Kidney capillary endothelial cell (primary cell): ENCODE data around the gene NT5DC2.
A peak's percentile ranks its signal among the peaks of the same experiment; 100 is the strongest.

ENCODE experiments used
- DNase-seq: peaks from one replicate; pipeline ENCODE4 v3.0.0-alpha.2; 2018; ENCODE audit warnings: low spot score

Gene NT5DC2

DNA sequence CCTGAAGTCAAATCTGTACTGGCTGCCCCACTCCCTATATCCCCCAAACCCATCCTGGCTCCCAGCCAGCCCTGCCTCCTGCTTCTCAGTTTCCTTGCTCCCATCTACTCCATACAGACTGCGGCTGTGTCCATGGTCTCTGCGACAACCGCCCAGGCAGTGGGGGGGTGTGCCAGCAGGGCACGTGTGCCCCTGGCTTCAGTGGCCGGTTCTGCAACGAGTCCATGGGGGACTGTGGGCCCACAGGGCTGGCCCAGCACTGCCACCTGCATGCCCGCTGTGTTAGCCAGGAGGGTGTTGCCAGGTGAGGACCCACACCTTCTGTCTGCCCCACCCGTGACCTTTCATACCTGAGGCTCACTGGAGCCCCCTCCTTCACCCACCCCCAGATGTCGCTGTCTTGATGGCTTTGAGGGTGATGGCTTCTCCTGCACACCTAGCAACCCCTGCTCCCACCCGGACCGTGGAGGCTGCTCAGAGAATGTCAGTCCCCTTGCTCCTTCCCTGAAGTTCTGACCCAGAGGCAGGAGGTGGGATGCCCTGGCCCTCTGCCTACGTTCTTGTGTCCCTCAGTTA lies 23.8 kb downstream of the NT5DC2 start:
- no peak for DNase-seq

DNA sequence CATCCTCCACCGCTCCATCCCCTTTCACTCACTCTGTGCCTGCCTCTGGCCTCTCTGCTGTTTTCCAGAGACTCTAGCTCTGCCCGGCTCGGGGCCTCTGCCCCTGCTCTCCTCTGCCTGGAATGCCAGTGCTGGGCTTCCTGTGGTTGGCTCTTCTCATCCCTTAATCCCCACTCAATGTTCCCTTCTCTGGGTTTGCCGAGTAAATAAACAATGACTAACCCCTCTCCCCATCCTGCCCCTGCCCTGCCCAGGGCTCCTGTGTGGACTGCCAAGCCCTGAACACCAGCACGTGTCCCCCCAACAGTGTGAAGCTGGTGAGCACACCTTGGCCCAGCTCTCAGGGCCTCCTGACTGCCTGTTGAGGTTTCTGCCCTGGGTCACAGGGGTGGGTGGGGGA lies 26.3 kb downstream of the NT5DC2 start:
- DNase-seq, result no peak

DNA sequence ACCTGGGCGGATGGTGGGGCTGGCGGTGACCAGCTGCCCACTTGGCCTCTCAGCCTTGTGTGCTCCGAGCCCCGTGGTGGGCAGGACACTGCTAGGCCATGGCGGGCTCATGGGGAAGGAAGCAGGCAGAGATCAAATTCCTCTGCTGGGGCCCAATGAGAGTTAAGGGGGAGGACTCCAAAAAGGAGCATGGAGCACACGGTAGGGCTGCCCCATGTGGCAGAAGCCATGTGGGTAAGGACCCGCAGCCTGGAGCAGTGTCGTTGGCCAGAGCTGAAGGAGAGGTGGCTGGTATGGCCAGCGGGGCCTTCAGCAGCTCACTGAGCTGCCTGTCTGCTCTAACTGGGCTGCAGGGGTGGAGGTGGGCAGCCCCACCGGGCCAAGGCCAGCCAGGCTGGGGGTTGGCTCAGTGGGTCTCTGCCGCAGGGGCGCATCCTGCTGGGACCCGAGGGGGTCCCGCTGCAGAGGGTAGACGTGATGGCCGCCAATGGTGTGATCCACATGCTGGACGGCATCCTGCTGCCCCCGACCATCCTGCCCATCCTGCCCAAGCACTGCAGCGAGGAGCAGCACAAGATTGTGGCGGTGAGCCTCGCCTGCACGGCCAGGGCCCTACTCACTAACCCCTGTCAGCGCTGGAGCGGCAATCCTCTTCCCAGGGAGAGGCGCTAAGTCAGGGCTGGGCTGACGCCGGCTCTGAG lies 27.2 kb downstream of the NT5DC2 start:
- DNase-seq, result no peak

DNA sequence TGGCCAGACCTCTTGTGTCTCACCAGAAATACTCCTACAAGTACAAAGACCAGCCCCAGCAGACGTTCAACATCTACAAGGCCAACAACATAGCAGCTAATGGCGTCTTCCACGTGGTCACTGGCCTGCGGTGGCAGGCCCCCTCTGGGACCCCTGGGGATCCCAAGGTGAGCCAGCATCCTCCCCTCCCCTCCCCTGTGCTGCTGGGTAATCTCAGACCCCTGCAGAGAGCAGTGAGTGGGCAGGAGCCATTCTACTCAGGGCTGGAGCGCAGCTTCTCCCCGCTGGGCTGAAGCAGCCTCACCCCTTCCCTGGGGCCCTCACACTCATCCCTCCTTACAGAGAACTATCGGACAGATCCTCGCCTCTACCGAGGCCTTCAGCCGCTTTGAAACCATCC lies 28.7 kb downstream of the NT5DC2 start:
- no peak for DNase-seq

DNA sequence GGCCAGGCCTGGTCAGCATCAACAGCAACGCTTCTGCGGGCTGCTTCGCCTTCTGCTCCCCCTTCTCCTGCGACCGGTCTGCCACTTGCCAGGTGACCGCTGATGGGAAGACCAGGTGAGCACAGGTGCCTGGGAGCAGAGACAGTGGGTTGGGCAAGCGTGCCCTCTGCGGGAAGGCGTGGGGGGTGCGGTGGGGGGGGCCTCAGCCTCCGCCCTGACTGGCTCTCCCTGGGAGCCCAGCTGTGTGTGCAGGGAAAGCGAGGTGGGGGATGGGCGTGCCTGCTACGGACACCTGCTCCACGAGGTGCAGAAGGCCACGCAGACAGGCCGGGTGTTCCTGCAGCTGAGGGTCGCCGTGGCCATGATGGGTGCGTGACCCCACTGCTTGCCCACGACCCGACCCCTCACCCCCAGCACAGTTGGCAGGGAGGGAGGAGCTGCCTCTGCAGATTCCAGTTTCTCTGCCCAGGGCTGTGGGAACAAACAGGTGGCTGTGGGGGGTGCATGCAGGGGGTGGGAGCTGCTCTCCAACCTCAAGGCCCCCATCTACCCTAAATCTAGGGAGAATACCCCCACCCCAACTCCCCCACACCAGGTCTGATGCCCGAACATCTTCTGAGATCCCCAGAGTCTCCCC lies 29.8 kb downstream of the NT5DC2 start:
- no peak for DNase-seq

DNA sequence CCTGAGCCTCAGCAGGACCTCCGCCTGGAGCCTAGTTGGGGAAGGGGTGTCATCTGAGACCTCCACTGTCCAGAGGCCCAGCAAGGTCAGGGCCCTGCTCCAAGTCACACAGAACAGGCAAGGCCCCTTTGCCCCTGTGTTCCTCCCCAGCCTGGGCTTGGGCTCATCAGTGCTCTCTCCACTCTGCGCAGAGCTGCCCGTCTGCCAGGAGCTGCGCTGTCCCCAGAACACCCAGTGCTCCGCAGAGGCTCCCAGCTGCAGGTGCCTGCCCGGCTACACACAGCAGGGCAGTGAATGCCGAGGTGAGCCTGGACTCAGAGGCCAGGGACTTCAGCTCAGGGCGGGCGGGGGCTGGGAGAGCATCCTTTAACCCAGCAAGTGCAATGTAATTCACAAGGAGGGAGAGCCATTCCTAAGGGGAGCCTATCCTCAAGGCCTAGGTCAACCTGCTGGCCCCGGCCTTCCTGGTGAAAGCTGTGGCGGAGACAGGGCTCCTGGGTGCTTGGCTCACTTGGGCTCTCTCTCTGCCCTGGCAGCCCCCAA lies 30.8 kb downstream of the NT5DC2 start:
- no peak for DNase-seq

DNA sequence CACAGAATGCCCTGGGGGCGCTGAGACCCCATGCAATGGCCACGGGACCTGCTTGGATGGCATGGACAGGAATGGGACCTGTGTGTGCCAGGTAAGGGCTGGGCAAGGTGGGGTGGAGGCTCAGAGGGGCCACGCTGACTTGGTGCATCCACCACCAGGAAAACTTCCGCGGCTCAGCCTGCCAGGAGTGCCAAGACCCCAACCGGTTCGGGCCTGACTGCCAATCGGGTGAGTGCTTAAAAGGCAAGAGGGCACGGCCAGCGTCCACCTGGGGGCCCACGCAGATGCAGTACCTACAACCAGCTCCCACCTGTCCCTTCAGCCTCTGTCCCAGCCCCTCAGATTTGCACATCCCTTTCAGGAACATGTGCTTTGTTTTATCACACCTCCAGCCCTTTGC lies 31.7 kb downstream of the NT5DC2 start:
- DNase-seq, result no peak

DNA sequence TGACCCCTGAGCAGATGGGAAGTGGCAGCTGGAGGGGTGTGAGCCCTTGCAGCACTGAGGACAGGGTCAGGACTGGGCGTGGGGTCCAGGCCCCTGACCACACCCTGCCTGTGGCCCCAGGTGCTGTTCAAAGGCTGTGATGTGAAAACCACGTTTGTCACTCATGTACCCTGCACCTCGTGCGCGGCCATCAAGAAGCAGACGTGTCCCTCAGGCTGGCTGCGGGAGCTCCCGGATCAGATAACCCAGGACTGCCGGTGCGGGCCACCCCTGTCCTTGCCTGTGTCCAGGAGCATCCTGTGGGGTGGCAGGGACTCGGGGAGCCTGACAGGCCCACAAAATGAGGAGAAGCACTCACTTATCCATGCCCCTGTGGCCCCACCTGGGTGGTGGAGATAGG lies 32.6 kb downstream of the NT5DC2 start:
- DNase-seq, result no peak

DNA sequence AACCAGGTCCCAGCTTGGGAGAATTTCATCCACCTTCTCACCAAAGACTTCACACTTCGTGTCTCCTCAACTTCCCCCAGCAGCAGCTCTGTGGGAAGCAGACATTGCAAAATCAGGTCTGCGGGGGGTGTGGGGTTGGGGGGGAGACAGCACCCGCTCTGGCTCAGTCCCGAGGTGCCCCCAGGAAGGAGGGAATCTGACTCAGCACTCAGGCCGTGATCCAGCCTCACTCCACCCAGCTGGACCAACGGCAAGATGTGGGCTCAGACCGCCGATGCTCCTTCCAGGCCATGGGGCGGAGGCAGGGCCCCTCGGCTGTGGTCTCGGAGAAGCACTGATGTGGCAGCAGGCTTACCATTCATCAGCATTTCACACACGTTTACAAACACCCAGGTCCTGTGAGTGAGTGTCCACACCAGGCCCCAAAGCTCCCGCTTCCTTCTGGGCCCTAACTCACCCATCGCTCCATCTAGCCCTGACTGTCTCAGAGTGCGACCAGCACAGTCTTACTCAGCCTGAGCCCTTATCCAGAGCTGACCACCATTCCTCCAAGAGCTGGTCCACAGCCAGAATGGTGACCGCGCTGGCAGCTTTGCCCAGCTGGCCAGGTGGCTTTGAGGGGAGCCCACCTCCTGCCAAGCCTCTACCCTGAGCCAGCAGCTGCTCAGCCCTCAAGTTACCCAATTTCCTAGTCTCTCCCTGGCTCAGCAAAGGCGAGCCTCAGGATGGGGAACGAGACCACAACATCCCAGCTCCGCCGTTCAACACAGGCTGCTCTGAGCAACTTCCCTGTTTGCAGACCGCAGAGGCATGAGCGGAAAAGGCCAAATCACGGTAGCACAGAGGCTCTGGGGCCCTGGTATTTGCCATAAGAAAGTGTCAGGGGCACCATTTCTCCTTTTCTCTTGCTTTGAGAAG lies 35.3 kb downstream of the NT5DC2 start:
- no peak for DNase-seq

DNA sequence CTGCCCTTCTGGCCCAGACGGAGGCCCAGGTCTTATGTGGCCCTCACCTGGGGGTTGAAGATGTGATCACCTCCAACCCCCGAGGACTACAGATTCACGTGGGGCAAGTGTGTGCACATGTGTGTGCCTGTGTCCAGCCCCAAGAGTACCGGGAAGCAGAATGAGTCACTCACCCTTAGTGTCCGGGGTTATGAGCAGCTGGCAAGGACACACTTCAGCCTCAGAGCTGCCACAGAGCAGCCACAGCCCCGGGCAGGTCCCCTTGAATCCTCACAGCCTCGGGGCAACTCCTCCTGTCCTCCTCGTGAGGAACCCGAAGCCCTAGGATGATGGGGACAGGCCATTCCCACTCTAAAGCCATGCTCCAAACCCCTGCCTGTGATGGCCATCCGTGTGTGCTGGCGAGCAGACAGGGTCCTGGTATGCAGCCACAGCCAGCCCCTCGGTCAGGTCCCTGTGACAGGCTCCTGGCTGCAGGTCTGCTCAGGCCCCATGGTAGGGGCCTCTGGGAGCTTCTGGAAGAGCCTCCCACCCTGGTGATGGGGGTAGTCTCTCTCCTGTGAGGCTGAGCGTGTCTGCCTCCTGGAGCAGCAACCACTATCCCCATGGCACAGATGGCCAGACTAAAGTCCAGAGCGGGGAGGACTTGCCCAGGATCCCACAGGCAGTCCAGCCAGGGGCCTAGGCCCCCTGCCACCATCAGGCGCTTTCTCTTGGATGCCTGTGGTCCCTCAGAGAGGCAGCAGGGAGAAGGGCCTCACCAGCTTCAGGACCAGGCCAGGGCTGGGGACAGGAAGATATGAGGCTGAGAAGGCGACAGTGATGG lies 37.7 kb downstream of the NT5DC2 start:
- peak; percentile 72 for DNase-seq

DNA sequence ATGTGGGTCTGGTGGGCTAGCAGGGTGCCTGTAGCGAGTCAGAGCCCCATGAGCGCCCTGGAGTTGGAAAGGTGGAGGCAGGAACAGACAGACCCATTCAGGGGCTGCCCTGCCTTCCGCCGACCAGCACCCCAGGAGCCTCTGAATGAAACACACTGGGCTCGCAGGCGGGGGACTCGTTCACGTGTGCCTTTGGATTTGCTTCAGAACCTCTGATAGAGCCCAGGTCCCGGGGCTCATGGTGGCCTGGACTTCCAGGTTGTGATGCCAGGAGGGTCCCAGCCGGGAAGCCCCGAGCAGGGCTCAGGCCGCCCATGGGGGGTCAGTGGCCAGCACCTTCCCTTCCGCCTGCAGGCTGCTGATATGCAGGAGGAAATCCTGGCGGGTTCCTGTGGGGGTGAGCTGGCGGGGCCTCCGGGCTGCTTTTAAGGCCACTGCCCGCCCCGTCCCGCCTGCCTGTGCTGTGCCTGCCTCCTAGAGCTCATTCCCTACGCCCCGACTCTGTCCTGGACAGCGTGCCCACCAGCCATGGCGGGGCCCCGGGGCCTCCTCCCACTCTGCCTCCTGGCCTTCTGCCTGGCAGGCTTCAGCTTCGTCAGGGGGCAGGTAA lies 38.7 kb downstream of the NT5DC2 start, which contains the start of gene STAB1:
STAB1 (plus strand) TSS at position 453 of the 610 bp plus-strand sequence; CDS start at position 529, 76 bp downstream.
- DNase-seq, result peak; percentile 88

DNA sequence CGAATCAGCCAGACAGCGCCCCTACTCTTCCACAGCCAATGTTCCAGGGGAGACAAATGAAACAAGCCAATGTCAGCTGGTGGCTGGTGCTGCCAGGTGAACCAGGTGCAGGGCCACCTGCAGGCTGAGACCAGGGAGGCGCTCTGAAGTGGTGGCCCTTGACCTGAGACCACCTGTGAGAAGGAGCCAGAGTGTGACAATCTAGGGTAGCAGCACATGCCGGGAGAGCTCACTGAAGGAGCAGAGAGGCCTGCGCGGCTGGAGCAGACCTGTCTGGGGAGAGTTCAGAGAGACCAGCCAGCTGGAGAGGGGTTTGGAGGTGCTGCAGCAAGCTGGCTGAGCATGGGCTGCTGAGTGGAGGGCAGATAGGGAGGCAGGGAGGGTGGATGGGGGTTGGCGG lies 39.2 kb downstream of the NT5DC2 start:
- DNase-seq, result peak; percentile 9

DNA sequence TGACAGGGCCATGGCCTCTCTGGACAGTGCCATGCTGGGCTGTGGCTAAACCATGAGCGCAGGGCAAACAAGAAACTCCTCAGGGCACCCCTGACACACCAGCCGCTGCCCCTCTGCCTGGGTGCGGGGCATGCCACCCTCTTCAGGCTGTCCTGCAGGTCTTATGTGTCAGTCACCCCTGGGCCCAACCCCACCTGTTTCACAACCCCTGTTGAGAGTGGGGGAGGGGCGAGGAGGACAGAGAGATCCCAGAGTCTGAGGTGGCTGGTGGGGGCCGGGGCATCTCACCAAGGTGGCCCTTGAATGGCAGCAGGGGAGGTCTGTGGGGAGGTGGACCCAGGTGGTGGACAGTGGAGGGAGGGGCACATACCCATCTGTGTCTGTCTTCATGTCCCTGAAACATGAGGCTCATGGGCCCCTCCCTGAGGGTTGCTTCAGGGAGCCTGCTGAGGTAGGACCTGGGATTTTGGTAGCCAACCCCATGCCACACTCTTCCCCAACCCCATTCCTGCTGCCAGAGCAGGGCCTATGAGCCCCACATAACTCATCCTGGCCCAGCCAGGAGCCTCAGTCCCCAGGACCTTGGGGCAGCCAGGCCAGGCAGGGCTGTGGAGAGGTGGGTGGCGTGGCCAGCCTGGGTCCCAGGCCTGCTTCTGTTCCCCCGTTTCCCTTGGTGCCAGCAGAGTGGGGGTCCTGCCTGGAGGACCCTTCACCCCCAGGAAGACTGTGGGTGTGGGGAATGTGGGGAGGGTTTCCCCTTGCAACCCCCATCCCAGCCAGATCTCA lies 40.2 kb downstream of the NT5DC2 start:
- no peak for DNase-seq

DNA sequence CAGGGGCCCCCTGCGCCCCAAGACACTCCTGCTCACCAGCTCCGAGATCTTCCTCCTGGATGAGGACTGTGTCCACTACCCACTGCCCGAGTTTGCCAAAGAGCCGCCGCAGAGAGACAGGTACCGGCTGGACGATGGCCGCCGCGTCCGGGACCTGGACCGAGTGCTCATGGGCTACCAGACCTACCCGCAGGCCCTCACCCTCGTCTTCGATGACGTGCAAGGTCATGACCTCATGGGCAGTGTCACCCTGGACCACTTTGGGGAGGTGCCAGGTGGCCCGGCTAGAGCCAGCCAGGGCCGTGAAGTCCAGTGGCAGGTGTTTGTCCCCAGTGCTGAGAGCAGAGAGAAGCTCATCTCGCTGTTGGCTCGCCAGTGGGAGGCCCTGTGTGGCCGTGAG lies 41.6 kb downstream of the NT5DC2 start:
- DNase-seq, result no peak

DNA sequence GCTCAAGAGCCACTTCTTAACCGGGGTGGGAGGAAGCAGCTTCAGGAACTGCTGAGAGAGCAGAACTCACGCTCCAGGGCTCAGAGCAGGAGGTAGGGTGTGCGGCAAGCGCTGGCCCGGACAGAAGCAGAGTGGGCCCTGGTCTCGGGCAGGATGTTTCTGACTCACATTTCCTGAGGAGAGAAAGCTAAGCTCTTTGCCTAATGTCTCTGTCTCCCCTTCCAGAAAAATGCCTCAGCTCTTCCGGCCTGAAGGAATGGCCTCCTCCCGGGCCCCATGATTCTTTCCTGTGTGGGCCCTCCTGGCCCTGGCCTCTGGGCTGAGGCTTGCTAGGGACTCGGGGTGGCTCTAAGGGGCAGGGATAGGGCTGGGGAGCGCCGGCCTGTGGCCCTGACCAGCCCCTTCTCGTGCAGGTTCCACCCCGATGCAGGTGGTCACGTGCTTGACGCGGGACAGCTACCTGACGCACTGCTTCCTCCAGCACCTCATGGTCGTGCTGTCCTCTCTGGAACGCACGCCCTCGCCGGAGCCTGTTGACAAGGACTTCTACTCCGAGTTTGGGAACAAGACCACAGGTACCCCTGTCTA lies 42.6 kb downstream of the NT5DC2 start:
- peak; percentile 95 for DNase-seq

DNA sequence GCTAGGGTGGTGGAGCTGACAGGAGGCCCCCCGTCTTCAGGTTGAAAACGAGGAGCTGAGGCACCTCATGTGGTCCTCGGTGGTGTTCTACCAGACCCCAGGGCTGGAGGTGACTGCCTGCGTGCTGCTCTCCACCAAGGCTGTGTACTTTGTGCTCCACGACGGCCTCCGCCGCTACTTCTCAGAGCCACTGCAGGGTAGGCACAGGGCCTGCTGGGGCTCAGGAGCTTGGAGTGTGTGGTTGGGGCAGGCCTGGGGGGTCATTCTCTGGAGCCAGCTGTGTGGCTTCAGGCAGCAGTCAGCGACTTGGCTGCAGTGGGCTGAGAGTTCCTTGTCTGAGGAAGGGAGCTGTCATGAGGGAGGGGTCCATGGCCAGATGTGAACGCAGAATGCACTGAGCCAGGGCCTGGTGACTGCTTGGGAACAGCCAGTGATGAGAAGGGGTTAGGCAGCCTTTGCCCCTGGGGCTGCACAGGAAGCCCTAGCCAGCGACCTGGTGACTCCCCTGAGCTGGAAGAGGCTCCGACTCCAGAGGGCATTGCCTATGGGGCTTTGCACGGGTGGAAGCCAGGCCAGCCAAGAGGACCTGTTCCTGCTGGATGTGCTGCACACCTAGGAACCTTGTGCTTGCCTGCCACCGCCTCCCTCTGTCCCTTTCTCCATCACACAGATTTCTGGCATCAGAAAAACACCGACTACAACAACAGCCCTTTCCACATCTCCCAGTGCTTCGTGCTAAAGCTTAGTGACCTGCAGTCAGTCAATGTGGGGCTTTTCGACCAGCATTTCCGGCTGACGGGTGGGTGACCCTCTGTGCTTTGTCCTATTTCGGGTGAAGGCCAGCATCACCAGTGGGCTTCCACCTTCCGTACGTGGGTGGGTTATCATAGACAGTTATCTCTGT lies 43.4 kb downstream of the NT5DC2 start:
- peak; percentile 18 for DNase-seq

DNA sequence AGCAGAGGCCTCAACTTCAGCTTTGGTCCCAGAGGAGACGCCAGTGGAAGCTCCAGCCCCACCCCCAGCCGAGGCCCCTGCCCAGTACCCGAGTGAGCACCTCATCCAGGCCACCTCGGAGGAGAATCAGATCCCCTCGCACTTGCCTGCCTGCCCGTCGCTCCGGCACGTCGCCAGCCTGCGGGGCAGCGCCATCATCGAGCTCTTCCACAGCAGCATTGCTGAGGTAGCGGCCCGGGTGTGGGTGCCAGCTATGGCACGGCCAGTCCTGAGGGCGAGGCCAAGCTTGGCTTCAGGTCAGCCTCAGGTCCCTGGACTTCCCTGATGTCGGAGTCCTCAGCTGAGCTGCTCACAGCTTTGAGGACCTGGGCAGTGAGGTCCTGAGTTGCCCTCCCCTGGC lies 44.2 kb downstream of the NT5DC2 start:
- DNase-seq, result no peak

DNA sequence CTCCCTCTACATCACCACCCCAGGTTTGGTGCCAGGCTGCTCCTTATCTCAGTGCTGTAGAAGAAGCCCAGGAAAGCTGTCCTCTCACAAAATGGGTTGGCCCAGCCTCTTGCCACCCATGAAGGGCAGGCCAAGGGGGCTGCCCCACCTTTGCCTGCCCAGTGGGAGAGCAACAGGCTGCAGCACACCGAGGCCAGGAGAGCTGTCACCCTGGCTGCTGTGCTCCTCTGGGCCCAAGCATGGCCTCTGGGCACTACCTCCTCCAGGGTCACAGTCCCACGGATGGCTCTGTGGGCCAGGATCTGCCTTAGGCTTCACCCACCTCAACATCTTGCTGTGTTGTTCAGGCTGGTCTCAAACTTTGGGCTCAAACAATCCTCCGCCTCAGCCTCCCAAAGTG lies 44.9 kb downstream of the NT5DC2 start:
- DNase-seq, result no peak
